HG02759 (cell line): ENCODE data around the gene ALDH5A1.

ENCODE experiments used
- ATAC-seq: cut with Tn5 transposase; IDR thresholded peaks from one replicate; pipeline ENCODE4 v1.9.1; 2021; ENCODE audit warnings: mild to moderate bottlenecking, moderate library complexity; ENCODE audit not compliant: unreplicated experiment

ALDH5A1 gene

GRCh38 chr6:24522228-24523176 is 27.7 kb downstream of the ALDH5A1 start:
- peak; percentile 54 for ATAC-seq

GRCh38 chr6:24524329-24524728 is 29.6 kb downstream of the ALDH5A1 start:
- no peak for ATAC-seq

- no peak for ATAC-seq
These were observed 30.0 kb downstream of the ALDH5A1 start for GRCh38 chr6:24524805-24525204.

- ATAC-seq = no peak
These were observed 35.2 kb downstream of the ALDH5A1 start for GRCh38 chr6:24529985-24530384.

- no peak for ATAC-seq
These were observed 39.6 kb downstream of the ALDH5A1 start for GRCh38 chr6:24534329-24534728.

GRCh38 chr6:24535210-24535609 is 40.4 kb downstream of the ALDH5A1 start:
- ATAC-seq = no peak

GRCh38 chr6:24536466-24536865 is 41.7 kb downstream of the ALDH5A1 start:
- no peak for ATAC-seq

GRCh38 chr6:24537082-24537699 is 42.4 kb downstream of the ALDH5A1 start:
- no peak for ATAC-seq

GRCh38 chr6:24537771-24538385 is 43.1 kb downstream of the ALDH5A1 start:
- no peak for ATAC-seq

- no peak for ATAC-seq
These were observed 44.6 kb downstream of the ALDH5A1 start for GRCh38 chr6:24539416-24539815.

GRCh38 chr6:24540197-24540596 is 45.4 kb downstream of the ALDH5A1 start:
- ATAC-seq = no peak

- no peak for ATAC-seq
These were observed 48.9 kb downstream of the ALDH5A1 start for GRCh38 chr6:24543683-24544082.

GRCh38 chr6:24545183-24545582 is 50.4 kb downstream of the ALDH5A1 start:
- no peak for ATAC-seq

- no peak for ATAC-seq
These were observed 50.9 kb downstream of the ALDH5A1 start for GRCh38 chr6:24545691-24546090.

- no peak for ATAC-seq
These were observed 51.7 kb downstream of the ALDH5A1 start for GRCh38 chr6:24546439-24546838.

GRCh38 chr6:24547243-24547642 is 52.5 kb downstream of the ALDH5A1 start:
- no peak for ATAC-seq

GRCh38 chr6:24549158-24549557 is 54.4 kb downstream of the ALDH5A1 start:
- ATAC-seq = no peak

- no peak for ATAC-seq
These were observed 55.0 kb downstream of the ALDH5A1 start for GRCh38 chr6:24549674-24550353.

- no peak for ATAC-seq
These were observed 56.4 kb downstream of the ALDH5A1 start for GRCh38 chr6:24551139-24551538.

GRCh38 chr6:24554474-24554873 is 59.7 kb downstream of the ALDH5A1 start:
- ATAC-seq = no peak

- no peak for ATAC-seq
These were observed 63.7 kb downstream of the ALDH5A1 start for GRCh38 chr6:24558516-24558915.
